GM19023 (cell line): ENCODE results near the gene AP3M1.
"Not testable (repeated sequence)": the region's sequence is repeated elsewhere in the genome, so short reads cannot be mapped to it uniquely, and the experiment has no call there.

Source experiments
- ATAC-seq: cut with Tn5 transposase; IDR thresholded peaks from one replicate; pipeline ENCODE4 v1.9.1; 2021; ENCODE audit warnings: mild to moderate bottlenecking, moderate library complexity; ENCODE audit not compliant: unreplicated experiment

Gene AP3M1

GRCh38 chr10:74150204-74150989, at the start of gene AP3M1:
AP3M1 (minus strand) TSS chr10:74150828; CDS start chr10:74138379, 12,449 bp downstream.
- ATAC-seq, result peak; percentile 39

- ATAC-seq, result no peak
Observed at GRCh38 chr10:74199315-74199714, 48.7 kb upstream of the AP3M1 start.

GRCh38 chr10:74194999-74195398, 44.4 kb upstream of the AP3M1 start:
- no peak for ATAC-seq

GRCh38 chr10:74194545-74194944, 43.9 kb upstream of the AP3M1 start:
- ATAC-seq, result no peak

GRCh38 chr10:74190494-74190893, 39.9 kb upstream of the AP3M1 start:
- ATAC-seq, result no peak

GRCh38 chr10:74189999-74190421, 39.4 kb upstream of the AP3M1 start:
- ATAC-seq, result no peak

GRCh38 chr10:74188617-74189016, 38.0 kb upstream of the AP3M1 start:
- not testable (repeated sequence) for ATAC-seq

- ATAC-seq, result no peak
Observed at GRCh38 chr10:74187237-74187636, 36.6 kb upstream of the AP3M1 start.

GRCh38 chr10:74186678-74187077, 36.0 kb upstream of the AP3M1 start:
- ATAC-seq, result no peak

- no peak for ATAC-seq
Observed at GRCh38 chr10:74179111-74179710, 28.6 kb upstream of the AP3M1 start.

GRCh38 chr10:74178042-74178791, 27.6 kb upstream of the AP3M1 start:
- ATAC-seq, result no peak

GRCh38 chr10:74177140-74177677, 26.6 kb upstream of the AP3M1 start:
- no peak for ATAC-seq

GRCh38 chr10:74176380-74177139, 25.9 kb upstream of the AP3M1 start:
- ATAC-seq, result peak; percentile 92

- no peak for ATAC-seq
Observed at GRCh38 chr10:74175510-74176379, 25.1 kb upstream of the AP3M1 start.

- no peak for ATAC-seq
Observed at GRCh38 chr10:74174521-74174920, 23.9 kb upstream of the AP3M1 start.

- ATAC-seq, result no peak
Observed at GRCh38 chr10:74171625-74172024, 21.0 kb upstream of the AP3M1 start.

GRCh38 chr10:74167443-74167842, 16.8 kb upstream of the AP3M1 start:
- ATAC-seq, result no peak

GRCh38 chr10:74165530-74165901, 14.9 kb upstream of the AP3M1 start:
- ATAC-seq, result no peak

- no peak for ATAC-seq
Observed at GRCh38 chr10:74164716-74165529, 14.3 kb upstream of the AP3M1 start.
